C4-2B (cell line): ENCODE measurements around the gene YIF1A.
"Not testable (repeated sequence)": the region's sequence is repeated elsewhere in the genome, so short reads cannot be mapped to it uniquely, and the experiment has no call there.

Experiments
- CTCF ChIP-seq: fragments of 450-650 bp; conservative IDR thresholded peaks from 2 replicates; pipeline ENCODE4 v1.5.1; 2017; ENCODE audit warnings: mild to moderate bottlenecking
- ZFX ChIP-seq: fragments of 450-650 bp; IDR thresholded peaks from 2 replicates; pipeline ENCODE4 v1.6.1; 2017

DNA sequence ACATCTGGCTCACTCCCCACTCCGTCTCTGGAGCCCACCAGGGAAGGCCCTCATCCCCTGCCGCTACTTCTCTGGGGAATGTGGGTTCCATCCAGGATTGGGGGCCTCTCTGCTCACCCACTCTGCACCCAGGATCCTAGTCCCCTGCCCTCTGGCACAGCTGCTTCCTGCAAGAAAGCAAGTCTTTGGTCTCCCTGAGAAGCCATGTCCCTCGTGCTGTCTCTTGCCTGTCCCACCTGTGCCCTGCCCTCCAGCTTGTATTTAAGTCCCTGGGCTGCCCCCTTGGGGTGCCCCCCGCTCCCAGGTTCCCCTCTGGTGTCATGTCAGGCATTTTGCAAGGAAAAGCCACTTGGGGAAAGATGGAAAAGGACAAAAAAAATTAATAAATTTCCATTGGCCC, 11.9 kb downstream of the YIF1A start:
- TF ChIP-seq CTCF, ZFX: not testable (repeated sequence)
